BJ (cell line): ENCODE results near the gene ATP2A1. TPM values are rescaled to one million over a fixed set of nuclear protein-coding genes. Genes with fewer than 3 reads are reported as not detected.
A peak's percentile ranks its signal among the peaks of the same experiment; 100 is the strongest.

Source experiments
- CTCF ChIA-PET: fragments of 350-600 bp; formaldehyde crosslinking; extraction: SDS; loops from one replicate; lab custom pipeline; 2021; ENCODE audit warnings: antibody characterized with exemption, inconsistent platforms; lab: Yijun Ruan, JAX
- POLR2A ChIA-PET: fragments of 300-600 bp; sonication (Branson Sonifier 250); formaldehyde crosslinking; extraction: SDS; loops from one replicate; lab custom pipeline; 2021; ENCODE audit warnings: antibody characterized with exemption; lab: Charles Lee
- DNase-seq: peaks from one replicate; pipeline ENCODE4 v3.0.0-alpha.2; 2011; ENCODE audit warnings: low read depth
- H3K27me3 ChIP-seq: 2 replicates; pipeline ENCODE4 v1.6.0; 2011; ENCODE audit warnings: low read length; ENCODE audit not compliant: control insufficient read depth, insufficient read depth
- H3K36me3 ChIP-seq: 2 replicates; pipeline ENCODE4 v1.5.1; 2011; ENCODE audit warnings: low read length; ENCODE audit not compliant: control insufficient read depth, insufficient read depth
- H3K4me3 ChIP-seq: 2 replicates; pipeline ENCODE4 v1.5.1; 2011; ENCODE audit warnings: low read depth, mild to moderate bottlenecking, control low read depth, low read length
- polyA plus RNA-seq: library from polyadenylated mRNA; depleted of rRNA; stranded (reverse); fragments of >200 nt; gene quantifications from 2 replicates; pipeline ENCODE4 v1.2.3, GENCODE V29; 2011
- TF ChIP-seq, protein P1 (sequence below): IDR thresholded peaks from 2 replicates; pipeline ENCODE4 v1.5.1; 2011; ENCODE audit warnings: low read depth, mild to moderate bottlenecking, control low read depth, inconsistent platforms, low read length, moderate library complexity; ENCODE audit not compliant: insufficient read depth

Gene ATP2A1
- polyA plus RNA-seq, 1 experiment: 0.44 TPM

DNA sequence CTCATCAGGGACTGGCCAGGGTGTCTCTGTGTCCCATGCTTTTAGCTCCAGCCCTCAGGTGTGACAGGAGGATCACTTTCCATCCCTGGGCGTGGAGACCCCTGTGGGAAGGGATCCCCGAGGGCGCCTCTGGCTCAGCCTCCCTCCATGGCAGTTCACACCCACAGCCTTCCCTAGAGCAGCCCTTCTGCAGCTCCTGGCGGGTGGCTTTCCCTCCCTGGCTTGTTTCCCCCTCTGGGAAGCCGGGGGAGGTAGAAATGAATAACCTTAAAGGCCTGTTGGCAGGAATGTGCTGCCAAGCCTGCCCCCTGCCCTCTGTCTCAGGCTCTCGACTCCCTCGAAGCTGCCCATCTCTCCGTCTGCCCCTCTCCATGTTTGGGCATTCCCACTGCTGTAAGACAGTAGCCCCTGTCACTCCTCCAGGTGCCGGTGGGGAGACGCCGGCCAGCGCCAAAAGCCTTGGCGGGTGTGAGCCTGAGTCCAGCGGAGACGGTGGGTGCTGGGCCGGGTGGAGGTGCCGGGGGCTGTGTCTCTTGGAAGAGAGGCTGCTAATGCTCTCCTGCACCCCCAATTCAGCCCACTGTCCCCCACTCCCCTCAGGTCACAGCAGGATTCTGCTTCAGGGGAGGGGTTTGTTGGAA lies 2.1 kb upstream of the ATP2A1 start:
- Histone ChIP-seq H3K4me3 (no peak overlapping the region), H3K27me3 (no peaks in the 10 kb centered on the region), H3K36me3 (peaks cover 13% of the 10 kb centered on the region)
- TF ChIP-seq, protein P1, sequence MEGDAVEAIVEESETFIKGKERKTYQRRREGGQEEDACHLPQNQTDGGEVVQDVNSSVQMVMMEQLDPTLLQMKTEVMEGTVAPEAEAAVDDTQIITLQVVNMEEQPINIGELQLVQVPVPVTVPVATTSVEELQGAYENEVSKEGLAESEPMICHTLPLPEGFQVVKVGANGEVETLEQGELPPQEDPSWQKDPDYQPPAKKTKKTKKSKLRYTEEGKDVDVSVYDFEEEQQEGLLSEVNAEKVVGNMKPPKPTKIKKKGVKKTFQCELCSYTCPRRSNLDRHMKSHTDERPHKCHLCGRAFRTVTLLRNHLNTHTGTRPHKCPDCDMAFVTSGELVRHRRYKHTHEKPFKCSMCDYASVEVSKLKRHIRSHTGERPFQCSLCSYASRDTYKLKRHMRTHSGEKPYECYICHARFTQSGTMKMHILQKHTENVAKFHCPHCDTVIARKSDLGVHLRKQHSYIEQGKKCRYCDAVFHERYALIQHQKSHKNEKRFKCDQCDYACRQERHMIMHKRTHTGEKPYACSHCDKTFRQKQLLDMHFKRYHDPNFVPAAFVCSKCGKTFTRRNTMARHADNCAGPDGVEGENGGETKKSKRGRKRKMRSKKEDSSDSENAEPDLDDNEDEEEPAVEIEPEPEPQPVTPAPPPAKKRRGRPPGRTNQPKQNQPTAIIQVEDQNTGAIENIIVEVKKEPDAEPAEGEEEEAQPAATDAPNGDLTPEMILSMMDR: no peak
- ChIA-PET POLR2A (no interaction called here), CTCF (interaction anchor here (1.2 kb wide), 1 partner anchor 12 kb away, joined by 3 read pairs; the partner anchor contains the start of gene SH2B1)
- DNase-seq: no peak

DNA sequence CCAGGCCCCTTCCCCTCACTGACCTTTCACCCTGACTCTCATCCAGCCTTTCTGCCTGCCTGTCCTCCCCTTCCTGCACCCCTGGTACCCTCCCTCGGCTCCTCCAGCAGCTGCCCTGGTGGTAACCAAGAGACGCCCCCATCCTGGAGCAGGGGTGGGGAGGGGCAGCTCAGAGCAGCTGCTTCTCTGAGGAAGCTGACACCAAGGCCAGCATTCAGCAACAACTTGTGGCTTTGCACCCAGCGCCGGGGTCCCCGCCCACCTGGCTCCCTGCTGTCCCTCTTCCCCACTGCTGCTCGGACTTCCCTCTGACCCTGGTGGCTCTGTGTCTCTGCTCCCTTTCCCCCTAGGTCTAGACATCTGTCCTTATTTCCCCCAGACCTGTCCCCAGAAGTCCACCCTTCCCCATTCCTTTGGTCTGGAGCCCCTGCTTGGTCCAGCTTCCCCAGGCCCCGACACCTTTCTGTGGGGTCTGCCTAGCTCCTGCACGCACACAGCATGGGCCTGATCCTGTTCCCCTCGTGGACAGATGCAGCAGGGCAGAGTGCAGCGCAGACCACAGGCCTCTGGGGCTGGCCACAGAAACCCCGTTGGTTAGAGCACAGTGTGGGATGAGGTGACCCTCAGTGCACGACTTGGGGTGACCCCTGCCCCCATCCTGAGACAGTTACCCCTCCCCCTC lies 1.2 kb upstream of the ATP2A1 start:
- ChIA-PET CTCF (interaction anchor here (0.7 to 1.2 kb wide), 2 partner anchors 10 to 68 kb away, joined by 3 read pairs; no protein-coding TSS in a partner anchor), POLR2A (no interaction called here)
- DNase-seq: no peak

DNA sequence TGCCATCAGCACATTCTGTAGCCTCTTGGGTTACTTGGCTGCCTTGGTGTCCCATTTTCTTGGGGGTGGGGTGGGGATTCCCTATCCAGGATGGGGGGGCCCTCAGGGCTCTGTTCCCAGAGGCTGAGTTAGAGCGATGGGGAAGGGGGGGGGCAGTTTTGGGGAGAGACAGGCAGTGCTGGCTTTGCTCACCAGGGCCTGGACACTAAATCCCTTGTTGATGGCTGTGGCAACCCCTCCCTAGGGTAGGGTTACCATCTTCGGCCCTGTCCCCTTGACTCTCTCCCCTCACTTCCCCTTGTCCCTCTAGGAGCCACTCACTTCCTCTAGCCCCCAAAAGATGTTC lies 660 bp upstream of the ATP2A1 start:
- Histone ChIP-seq H3K36me3 (peaks cover 5% of the 10 kb centered on the region; the same call in 1 of the 2 replicates), H3K4me3 (no peak overlapping the region), H3K27me3 (no peaks in the 10 kb centered on the region)
- POLR2A ChIA-PET: no interaction called here
- CTCF ChIA-PET: interaction anchor here (1.2 kb wide), 1 partner anchor 68 kb away, joined by 3 read pairs; no protein-coding TSS in a partner anchor
- TF ChIP-seq, protein P1: no peak
- no peak for DNase-seq

More for the DNA sequence above, 1.2 kb upstream of the ATP2A1 start:
- Histone ChIP-seq H3K27me3 (no peaks in the 10 kb centered on the region), H3K4me3 (no peak overlapping the region), H3K36me3 (peaks cover 9% of the 10 kb centered on the region)
- TF ChIP-seq, protein P1: no peak

- H3K4me3 ChIP-seq: peak overlapping the region; percentile 60
- no peak for DNase-seq
- H3K36me3 ChIP-seq: no peaks in the 10 kb centered on the region
- CTCF ChIA-PET: interaction anchor here (0.9 to 1.6 kb wide), 3 partner anchors 9 to 66 kb away, joined by 3 to 5 read pairs (median 5); no protein-coding TSS in a partner anchor
- H3K27me3 ChIP-seq: no peaks in the 10 kb centered on the region
- TF ChIP-seq, protein P1: no peak
- POLR2A ChIA-PET: interaction anchor here (0.6 kb wide), 1 partner anchor 17 kb away, joined by 3 read pairs; no protein-coding TSS in a partner anchor
Measured at GRCh38 chr16:28879261-28879840, 1.1 kb downstream of the ATP2A1 start.
